ENCODE results near the gene LYZL4. TPM values are rescaled to one million over a fixed set of nuclear protein-coding genes. Genes with fewer than 3 reads are reported as not detected.

Gene LYZL4
- total RNA-seq, 6 experiments from 2014 or later, result not detected

GRCh38 chr3:42349765-42350594 is 60.4 kb downstream of the LYZL4 start:
- no peaks in the 10 kb centered on the region for H3K4me1 ChIP-seq
- no peak overlapping the region for H3K4me3 ChIP-seq
- no peak overlapping the region for H3K27ac ChIP-seq
- H3K27me3 ChIP-seq, result no peaks in the 10 kb centered on the region
- no peaks in the 10 kb centered on the region for H3K9me3 ChIP-seq
- H3K36me3 ChIP-seq, result no peaks in the 10 kb centered on the region
- no peak for TF ChIP-seq POLR2A (IDR thresholded peaks at IDR 0.05)
- no peak for TF ChIP-seq CTCF (IDR thresholded peaks at IDR 0.05)
- intact Hi-C loops (cut with DNase I), result no loop called here
- ATAC-seq (no peak), DNase-seq (no peak)
- WGBS (ENCODE audit: insufficient coverage, low coverage, low lambda C conversion rate, missing lambda C conversion rate), result 54% methylated on average over 6 of the region's 7 CpGs

GRCh38 chr3:42347928-42348327 is 62.5 kb downstream of the LYZL4 start:
- intact Hi-C loops (cut with DNase I), result no loop called here

More at GRCh38 chr3:42347928-42348327, 62.5 kb downstream of the LYZL4 start:
- Histone ChIP-seq H3K27ac (no peak overlapping the region), H3K9me3 (no peaks in the 10 kb centered on the region), H3K27me3 (no peaks in the 10 kb centered on the region), H3K4me1 (no peaks in the 10 kb centered on the region), H3K4me3 (no peak overlapping the region), H3K36me3 (no peaks in the 10 kb centered on the region)
- 79% methylated on average over 2 of the region's 2 CpGs for WGBS (ENCODE audit: insufficient coverage, low coverage, low lambda C conversion rate, missing lambda C conversion rate)
- ATAC-seq, result no peak
- no peak for DNase-seq
- TF ChIP-seq CTCF (IDR thresholded peaks at IDR 0.05), result no peak
- TF ChIP-seq POLR2A (IDR thresholded peaks at IDR 0.05), result no peak

Other genes starting within 250 kb of the LYZL4 start
- not detected for gene CCK, start 144.4 kb downstream of the LYZL4 start, total RNA-seq
- gene VIPR1, start 92.0 kb upstream of the LYZL4 start, total RNA-seq, result 10 to 100 TPM in 5 of 6 experiments, 1 to 10 TPM in 1; 1.9 to 34.5 (median 18.2) TPM
- gene SEC22C, start 171.4 kb upstream of the LYZL4 start, total RNA-seq, result 10 to 100 TPM; 11.3 to 23.6 (median 13.8) TPM
- 10 to 100 TPM; 12.0 to 22.8 (median 16.5) TPM for gene SS18L2, start 180.2 kb upstream of the LYZL4 start, total RNA-seq
- gene NKTR, start 190.1 kb upstream of the LYZL4 start, total RNA-seq, result 10 to 100 TPM; 21.9 to 35.2 (median 28.4) TPM
- 1 to 10 TPM; 2.2 to 8.9 (median 4.9) TPM for gene ZBTB47, start 243.1 kb upstream of the LYZL4 start, total RNA-seq

All from right lobe of liver (tissue), 6 donors.